NCI-H146 (cell line): Measurements from ENCODE around the gene WWC1.

ENCODE experiments used
- DNase-seq: peaks from one replicate; lab custom pipeline; 2025; lab: John Stamatoyannopoulos, UW

The WWC1 gene

DNA sequence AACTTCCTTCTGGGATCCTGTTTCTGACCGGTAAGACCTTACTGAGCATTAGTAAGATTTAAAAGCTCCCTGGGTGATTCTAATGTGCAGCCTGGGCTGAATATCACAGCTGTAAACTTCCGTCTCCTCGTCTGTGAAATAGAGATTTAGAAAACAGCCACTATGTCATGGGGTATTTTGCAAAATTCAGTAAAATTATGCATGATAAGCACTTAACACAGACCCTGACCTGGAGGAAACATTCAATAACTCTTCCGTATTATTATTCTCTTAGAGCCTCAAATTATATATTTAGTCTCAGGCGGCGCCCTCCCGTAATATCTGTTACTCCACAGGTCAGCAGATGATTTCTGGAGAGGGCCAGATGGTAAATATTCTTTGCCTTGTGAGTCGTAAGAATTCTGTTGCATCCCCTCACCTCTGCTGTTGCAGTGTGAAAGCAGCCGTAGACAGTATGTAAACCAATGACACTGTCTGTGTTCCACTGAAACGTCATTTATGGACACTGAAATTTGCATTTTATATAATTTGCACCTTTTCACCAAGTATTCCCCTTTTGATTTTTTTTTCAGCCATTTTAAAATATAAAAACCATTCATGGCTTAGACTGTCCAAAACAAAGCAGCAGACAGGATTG lies 155.7 kb downstream of the WWC1 start:
- DNase-seq, result no peak

DNA sequence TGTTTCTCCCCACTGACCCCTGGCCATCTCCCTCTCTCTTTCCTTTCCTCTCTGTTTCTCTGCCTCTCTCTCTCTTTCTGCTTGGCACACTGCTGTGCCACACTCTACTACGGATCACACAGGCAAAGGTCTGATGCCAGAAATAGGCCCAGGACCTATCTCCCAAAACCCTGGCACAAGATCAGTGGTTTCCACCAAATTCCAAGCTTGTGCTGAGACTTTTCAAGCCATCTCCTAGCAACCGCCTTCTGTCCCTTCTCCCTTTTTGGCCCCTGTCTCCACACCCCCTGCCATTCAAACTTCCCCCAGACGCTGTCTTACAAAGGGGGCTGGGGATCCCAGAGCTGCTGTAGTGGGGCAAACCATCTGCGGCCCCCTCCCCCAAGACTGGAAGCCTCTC lies 156.4 kb downstream of the WWC1 start:
- DNase-seq, result no peak

DNA sequence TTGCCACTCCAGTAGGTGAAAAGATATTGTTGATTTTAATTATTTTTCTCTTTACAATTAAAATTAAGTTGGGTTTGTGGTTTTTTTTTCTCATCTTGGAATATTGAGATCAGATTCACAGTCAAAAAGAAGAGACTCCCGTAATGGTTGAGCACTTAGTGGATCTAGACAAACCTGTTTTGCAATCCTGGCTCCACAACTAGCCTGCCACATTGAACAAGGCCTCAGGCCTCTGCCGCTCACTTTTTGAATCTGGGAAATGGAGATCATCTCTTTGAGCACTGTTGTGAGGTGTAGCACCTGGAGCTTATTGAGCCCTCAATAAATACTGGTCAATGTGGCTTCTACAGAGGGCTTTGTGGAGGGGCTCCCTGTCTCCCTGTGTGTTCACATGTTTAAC lies 157.7 kb downstream of the WWC1 start:
- no peak for DNase-seq

DNA sequence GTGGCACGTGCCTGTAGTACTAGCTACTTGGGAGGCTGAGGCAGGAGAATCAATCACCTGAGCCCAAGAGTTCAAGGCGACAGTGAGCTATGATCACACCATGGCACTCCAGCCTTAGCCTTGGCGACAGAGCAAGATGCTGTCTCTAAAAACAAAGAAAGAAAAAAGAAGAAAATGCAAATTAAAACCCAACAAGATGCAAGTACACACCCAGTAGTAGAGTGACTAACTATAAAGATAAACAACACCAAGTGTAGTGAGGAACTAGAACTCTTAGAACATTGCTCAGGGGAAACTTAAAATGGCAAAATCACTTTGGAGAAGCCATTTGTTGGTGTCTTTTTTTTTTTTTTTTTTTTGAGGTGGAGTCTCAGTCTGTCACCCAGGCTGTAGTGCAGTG lies 160.1 kb downstream of the WWC1 start:
- DNase-seq, result no peak

DNA sequence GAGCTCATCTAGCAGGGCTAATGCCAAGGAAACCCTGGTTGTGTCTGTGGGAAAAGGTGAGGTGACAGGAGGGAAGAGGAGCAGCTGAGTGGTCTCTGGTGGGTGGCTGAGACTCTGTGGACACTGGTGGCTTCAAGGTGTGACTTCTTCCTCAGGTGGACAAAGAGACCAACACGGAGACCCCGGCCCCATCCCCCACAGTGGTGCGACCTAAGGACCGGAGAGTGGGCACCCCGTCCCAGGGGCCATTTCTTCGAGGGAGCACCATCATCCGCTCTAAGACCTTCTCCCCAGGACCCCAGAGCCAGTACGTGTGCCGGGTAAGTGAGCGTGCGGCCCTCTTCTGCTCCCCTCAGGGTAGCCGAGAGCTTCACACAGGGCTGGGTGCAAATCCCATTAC lies 163.8 kb downstream of the WWC1 start:
- DNase-seq, result no peak

DNA sequence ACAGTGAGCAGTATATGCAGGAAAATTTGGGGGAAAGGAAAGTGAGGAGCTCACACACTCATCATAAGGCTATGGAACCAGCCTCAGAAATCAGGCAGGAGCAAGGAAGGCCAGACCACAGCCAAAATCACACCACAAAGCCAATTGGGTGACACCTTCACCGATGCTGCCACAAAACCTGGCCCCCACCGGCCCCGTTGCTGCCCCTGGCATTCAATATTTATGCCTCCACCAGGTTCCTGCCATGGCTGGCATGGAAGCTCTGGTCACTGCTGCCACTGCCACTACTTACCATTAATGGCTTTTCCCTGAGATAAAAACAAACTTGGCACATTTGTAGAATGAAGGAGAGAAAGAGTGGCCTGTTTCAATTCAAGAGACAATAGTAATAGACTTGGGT lies 166.1 kb downstream of the WWC1 start:
- DNase-seq, result no peak

DNA sequence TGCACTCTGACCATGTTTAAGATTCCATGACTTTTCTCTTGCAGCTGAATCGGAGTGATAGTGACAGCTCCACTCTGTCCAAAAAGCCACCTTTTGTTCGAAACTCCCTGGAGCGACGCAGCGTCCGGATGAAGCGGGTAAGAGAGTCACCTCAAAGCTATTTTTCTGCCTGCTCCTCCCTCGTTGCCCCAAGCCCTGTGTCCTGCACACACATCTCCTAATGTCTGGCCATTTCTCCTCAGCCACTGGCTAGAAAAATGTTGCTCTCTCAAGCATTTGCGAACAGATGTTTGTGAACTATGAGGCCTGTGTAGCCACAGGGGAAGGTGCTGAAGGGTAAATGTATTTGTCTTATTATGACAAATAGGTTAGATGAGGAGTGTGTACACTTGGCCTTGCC lies 169.2 kb downstream of the WWC1 start:
- no peak for DNase-seq

DNA sequence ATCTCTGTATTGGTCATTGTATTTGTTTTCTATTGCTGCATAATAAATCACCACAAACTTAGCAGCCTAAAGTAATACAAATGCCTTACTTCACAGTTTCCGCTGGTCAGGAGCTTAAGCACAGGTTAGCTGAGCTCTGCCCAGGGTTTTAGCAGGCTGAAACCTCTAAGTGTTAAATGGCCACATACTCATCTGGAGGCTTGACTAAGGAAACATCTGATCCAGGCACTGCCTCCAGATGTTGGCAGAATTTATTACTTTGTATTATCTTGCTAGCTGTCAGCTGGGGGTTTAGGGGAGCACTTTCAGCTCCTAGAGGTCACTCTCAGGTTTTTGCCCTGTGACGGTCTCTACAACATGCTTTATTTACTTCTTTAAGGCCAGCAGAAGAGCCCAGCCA lies 171.6 kb downstream of the WWC1 start:
- DNase-seq, result no peak

DNA sequence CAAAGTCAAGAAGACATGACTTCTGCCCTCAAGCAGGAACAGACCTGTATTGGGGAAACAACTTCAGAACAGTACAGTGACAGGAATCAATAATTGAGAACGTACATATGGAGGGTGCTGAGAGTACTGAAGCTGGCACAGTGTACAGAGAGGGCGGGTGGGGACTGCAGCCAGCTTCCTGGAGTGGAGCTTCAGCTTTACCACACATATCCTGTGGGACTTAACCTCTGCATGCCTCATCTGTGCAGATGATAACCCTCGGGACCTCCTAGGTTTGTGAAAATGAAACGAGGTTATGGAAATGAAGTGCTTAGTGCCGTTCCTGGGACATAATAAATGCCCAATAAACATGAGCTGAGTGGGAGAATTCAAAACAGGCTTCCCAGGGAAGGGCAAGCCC lies 172.8 kb downstream of the WWC1 start:
- no peak for DNase-seq

DNA sequence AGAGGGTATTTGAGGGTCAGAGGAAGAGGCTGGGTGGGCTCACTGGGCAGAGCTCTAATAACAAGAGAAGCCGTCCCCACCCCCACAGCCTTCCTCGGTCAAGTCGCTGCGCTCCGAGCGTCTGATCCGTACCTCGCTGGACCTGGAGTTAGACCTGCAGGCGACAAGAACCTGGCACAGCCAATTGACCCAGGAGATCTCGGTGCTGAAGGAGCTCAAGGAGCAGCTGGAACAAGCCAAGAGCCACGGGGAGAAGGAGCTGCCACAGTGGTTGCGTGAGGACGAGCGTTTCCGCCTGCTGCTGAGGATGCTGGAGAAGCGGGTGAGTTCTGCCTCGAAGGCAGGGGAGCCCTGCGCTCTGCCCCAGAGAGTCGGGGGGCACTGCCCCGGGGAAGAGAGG lies 173.2 kb downstream of the WWC1 start:
- no peak for DNase-seq

DNA sequence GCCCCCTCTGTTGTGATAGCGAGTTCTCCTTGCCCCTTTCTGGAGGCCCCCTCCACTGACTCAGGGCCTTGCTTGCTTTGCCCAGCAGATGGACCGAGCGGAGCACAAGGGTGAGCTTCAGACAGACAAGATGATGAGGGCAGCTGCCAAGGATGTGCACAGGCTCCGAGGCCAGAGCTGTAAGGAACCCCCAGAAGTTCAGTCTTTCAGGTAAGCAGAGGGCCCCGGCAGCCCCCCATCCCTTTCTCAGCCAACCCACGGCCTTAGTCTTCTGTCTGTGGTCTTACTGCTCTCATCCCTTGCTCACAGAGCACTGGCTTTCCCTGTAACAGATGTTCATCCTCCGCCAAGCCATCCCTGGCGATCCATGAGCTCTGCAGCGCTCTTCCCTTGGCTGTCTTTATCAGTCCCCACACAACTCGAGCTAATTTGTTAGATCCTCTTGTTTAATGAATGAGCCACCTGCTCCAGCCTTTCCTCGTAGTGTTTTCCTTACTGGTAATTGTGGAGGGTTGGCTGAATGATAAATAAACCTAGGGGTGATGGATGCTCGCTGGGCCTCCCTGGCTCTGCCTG lies 176.4 kb downstream of the WWC1 start:
- DNase-seq, result peak; percentile 83

DNA sequence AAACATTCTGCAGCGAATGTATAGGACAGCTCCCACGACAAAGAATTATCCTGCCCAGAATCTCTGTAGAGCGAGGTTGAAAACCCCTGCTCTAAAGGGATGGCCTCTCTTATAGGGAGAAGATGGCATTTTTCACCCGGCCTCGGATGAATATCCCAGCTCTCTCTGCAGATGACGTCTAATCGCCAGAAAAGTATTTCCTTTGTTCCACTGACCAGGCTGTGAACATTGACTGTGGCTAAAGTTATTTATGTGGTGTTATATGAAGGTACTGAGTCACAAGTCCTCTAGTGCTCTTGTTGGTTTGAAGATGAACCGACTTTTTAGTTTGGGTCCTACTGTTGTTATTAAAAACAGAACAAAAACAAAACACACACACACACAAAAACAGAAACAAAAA lies 177.4 kb downstream of the WWC1 start:
- DNase-seq, result no peak

DNA sequence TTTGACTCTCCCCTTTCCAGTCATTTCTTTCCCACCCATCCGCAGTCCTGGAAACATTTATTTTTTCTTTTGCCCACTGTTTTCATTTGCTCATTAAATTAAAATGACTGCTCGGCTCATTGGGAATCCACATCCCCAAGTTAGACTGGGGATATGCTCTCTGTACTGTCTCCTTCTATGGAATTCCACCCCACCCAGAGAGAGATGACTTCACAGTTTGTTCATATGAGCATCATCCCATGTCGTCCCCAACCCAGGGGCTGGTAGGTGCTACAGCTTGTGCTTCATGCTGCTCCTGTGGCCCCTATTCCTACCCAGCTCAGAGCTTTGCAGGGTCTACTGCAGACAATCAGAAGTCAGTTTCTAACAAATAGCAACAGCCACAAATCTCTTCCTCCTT lies 178.4 kb downstream of the WWC1 start:
- DNase-seq, result no peak

DNA sequence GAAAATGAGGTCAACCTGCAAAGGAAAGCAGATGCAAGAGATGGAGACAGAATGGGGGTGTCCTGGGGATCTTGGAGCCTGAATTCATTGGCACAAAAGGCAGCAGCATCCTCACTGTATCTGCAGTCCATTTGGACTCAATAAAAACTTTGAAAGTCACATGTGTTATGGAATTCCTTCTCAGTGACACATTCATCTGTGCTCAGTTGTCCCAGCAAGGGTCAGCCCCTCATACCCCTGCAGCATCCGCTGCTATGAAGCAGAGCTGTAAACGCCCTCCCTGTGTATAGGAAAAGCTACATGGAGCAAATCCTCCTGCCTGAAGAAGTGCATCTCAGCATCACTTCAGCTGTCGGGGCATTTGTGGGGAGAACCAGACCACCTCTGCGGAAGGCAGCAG lies 180.3 kb downstream of the WWC1 start:
- DNase-seq, result no peak

DNA sequence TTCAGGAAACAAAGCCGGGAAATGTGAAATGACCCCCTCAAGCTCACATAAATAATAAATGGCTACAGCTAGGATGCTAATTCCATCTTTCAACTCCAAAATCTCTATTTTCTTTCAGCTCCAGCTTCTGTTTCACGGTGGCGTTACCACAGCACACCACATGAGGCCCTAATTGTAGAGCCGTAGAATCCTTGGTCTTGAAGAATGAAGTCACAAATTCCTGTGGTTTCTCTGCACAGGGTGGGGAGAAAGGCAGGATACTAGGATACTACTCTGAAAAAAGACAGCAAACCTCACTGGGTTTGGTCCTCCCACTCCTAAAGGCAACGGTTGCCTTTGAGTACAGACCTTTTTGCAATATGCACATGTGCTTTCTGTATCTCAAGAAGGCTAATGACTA lies 180.9 kb downstream of the WWC1 start:
- DNase-seq, result no peak

DNA sequence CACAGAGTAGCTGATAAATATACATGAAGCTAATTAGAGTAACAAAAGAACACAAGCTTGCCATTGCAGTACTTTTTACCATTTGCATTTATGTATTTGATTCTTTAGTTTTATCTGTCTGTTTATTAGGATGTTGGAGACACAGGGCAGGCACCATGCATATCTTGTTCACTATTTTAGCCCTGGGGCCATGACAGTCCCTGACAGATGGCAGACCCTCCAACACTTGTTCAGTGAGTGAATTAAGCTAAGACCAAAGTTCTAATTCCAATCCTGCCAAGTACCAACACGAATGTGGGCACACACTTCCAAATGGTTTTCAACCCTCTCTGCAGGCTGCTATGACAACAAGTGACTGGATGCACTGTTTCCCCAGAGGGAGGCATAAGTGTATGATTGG lies 182.9 kb downstream of the WWC1 start:
- no peak for DNase-seq

DNA sequence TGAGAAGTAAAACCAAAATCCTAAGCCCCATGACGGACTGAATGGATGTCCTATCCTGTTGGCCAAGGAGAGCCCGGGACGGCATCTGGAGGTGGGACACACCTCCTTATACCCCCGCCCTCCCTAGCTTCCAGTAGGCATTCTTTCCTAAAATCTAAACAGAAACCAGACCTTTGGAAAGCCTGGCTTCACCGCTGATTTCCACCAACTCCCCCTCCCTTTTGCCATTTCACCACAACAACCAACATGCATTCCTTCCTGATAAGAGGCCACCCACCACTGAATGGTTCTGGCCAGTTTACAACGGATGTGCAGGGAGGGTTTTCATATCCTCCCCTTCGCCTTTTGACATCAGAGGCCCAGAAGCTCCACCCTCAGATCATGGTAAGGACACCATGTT lies 185.6 kb downstream of the WWC1 start:
- no peak for DNase-seq

DNA sequence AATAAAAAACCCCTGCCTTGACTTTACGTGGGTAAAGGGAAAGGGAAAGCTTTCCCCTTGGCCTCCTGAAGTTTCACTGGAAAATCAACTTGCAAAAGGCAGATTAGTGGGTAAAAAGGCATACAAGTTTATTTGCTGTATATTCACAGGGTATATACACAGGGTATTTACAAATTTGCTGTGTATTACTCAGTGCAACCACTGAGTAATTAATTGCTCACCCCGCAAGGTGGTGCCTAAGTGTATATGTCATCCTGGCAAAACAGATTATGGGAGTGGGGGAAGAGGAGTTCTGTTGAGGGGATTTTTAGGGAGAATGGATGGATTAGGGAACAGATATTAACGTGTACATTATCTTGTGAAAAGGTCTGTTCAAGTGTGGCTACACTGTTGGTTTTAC lies 187.7 kb downstream of the WWC1 start:
- no peak for DNase-seq

DNA sequence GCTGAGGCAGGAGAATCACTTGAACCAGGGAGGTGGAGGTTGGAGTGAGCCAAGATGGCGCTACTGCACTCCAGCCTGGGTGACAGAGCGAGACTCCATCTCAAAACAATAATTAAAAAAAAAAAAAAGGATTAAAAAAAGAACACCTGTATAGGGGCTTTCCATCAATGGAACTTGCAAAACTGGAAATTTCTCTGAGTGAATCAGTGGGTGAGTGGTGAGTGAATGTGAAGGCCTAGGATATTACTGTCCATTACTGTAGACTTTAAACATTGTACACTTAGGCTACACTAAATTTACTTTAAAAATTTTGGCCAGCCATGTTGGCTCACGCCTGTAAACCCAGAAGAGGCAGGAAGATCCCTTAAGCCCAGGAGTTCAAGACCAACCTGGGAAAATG lies 189.2 kb downstream of the WWC1 start:
- DNase-seq, result no peak

DNA sequence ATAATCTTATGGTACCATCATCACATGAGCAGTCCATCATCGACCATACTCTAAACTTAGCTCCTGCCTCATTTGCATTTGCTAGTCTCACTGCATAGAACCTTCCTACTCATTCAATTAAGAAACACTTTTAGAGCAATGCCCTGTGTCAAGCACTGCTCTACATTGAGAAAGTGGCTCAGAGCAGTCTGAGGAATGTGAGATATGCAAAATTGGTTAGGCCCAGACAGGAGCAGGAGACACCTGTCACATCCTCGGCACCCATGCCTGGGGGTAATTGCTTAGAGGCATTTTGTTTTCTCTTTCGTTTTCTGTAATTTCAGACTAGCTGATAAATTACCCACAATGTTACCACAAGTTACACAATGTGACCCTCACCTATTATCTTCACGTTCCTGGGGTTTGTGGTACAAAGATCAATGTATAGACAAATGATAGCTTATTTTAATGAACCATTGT lies 189.9 kb downstream of the WWC1 start:
- DNase-seq, result peak; percentile 0

DNA sequence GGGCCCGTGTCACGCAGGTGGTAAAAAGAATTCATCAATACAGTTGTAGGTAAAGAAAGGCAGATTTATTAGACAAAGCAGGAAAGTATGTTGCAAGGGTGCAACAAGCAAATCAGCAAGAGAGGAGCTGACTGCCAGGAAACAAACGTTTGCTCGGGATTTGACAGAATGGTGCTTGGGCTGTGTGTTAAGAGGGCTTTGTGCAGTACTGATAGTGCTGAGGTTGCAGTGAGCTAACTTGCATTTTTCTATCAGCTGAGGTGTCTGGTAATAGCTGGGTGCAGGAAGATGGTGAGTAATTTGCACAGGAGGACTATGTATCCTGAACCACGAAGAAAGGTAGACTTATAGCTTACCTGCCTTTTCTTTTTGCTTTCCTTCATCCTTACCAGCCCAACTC lies 190.9 kb downstream of the WWC1 start:
- no peak for DNase-seq

DNA sequence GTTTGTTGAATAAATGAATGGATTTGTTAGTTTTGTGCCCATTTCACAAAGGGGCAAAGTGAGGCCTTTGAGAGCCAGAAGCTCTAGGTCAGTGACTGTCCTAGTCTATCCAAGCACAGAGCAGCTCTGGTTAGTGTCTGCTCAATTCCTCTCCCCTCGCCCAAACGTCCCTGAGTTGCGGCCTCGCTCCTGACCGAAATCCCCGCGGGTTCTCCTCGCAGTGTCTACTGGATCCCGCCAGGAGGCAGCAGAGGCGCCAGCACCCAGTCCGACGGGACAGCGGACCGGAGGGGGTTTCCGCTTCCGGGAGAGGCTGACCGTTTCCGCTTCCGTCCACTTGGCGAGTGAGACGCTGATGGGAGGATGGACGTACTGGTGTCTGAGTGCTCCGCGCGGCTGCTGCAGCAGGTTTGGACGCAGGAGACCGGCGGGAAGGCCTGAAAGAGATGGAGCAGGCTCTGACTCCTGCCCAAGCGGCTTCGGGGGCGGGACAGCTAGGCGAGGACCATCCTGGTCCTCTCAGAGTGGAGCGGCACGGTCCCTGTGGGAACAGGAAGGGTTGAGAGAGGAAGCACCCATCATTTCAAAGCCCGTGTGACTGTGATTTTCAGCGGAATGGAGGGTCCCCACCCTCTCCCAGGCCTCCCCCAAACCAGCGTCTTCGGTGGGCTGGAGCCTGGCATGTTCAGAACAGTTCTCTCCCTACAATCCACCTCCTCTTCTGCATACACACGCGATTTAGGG lies 194.9 kb downstream of the WWC1 start, which contains the start of gene RARS1:
Gene RARS1 (plus strand): TSS at position 336 of the 744 bp plus-strand sequence. CDS start 28 bp downstream, at position 364.
- peak; percentile 88 for DNase-seq

DNA sequence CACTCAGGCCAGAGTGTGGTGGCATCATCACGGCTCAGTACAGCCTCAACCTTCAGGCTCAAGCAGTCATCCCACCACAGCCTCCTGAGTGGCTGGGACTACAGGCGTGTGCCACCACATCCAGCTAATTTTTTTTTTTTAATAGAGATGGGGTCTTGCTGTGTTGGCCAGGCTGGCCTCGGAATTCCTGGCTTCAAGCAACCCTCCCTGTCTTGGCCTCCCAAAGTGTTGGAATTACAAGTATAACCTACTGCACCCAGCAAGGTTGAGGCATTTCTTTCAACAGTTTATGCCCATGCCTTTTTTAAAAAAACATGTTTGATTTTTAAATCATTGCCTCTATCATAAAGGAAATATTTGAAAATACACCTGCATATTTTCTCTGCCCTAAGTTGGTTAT lies 197.6 kb downstream of the WWC1 start:
- no peak for DNase-seq
